Dermis blood vessel endothelial cell (primary cell): ENCODE measurements around the gene CHADL. TPM values are rescaled to one million over a fixed set of nuclear protein-coding genes. Genes with fewer than 3 reads are reported as not detected.
"Not testable (repeated sequence)": the region's sequence is repeated elsewhere in the genome, so short reads cannot be mapped to it uniquely, and the experiment has no call there.

Source experiments
- DNase-seq: peaks from one replicate; pipeline ENCODE4 v3.0.0; 2010
- total RNA-seq: library from RNA; depleted of rRNA; stranded (reverse); fragments of >200 nt; gene quantifications from 2 replicates; pipeline ENCODE4 v1.2.3, GENCODE V29; 2014

CHADL gene
- total RNA-seq, 1 donor from 2014 or later, result 2.0 TPM

DNA sequence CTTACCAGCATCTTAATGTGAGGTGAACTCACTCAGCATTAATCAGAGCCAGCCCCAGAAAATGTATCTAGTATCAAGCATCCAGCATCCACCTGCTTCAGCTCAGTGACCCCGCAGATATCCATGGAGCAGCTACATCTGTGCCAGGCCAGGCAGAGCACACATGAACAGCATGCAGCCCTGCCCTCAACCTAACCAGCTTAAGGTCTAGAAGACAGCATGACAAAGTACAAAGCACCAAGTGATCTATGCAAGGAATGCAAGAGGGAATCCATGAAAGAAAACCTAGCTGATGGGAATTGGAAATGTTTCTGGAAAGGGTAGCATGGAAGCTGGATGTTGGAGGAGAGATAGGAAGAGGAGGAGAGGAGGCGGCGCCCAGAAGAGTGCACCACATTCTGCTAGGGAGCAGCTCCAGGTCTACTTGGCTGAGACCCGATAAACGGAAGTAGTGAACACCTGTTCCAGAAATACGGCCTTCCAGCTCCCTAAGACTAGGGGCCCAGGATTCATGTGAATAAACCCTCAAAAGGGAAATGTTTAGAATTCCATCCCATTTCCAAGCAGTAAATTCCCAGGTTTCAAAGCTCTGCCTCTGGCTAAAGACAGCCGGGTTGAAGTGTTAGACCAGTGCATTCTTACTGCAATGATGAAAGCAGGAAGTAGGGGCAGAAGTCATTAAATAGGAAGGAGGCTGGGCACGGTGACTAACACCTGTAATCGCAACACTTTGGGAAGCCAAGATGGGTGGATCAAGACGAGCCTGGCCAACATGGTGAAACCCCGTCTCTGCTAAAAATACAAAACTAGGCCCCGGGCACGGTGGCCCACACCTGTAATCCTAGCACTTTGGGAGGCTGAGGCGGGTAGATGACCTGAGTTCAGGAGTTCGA, 59.1 kb downstream of the CHADL start:
- DNase-seq, result peak; percentile 93

DNA sequence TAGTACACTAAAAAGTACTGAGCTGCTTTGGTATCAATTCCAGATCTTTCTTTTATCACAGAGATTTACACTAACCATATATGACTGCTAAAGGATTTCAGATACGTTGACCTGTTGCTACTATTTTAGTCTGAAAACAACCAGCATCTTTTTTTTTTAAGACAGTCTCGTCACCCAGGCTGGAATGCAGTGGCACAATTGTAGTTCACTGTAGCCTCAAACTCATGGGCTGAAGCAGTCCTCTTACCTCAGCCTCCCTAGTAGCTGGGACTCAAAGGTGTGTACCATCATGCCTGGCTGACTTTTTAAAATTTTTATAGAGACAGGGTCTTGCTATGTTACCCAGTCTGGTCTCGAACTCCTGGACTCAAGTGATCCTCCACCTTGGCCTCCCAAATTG, 59.8 kb downstream of the CHADL start:
- DNase-seq, result no peak

DNA sequence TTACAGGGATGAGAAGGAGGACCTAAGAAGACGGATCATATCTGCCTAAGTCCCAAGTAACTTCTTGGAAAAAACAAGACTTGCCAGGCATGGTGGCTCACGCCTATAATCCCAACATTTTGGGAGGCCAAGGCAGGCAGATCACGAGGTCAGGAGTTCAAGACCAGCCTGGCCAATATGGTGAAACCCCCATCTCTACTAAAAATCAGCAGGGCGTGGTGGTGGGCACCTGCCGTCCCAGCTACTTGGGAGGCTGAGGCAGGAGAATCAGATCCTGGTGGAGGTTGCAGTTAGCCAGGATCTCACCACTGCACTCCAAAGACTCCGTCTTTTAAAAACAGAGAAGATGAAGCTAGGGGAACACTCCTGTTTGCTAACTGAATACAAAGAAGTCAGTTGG, 60.4 kb downstream of the CHADL start:
- DNase-seq, result not testable (repeated sequence)

Other genes starting within 250 kb of the CHADL start
- 42.5 and 66.4 TPM in 2 replicates for gene EP300, start 148.3 kb downstream of the CHADL start, total RNA-seq
- 27.8 and 33.2 TPM in 2 replicates for gene L3MBTL2, start 35.6 kb downstream of the CHADL start, total RNA-seq
- gene RANGAP1, start 45.3 kb upstream of the CHADL start, total RNA-seq, result 84.2 and 106 TPM in 2 replicates
- gene ZC3H7B, start 60.6 kb upstream of the CHADL start, total RNA-seq, result 68.4 and 102 TPM in 2 replicates
- 4.3 and 7.4 TPM in 2 replicates for gene TEF, start 141.0 kb upstream of the CHADL start, total RNA-seq
- gene TOB2, start 205.9 kb upstream of the CHADL start, total RNA-seq, result 18.0 and 25.7 TPM in 2 replicates
- 63.8 and 76.2 TPM in 2 replicates for gene PHF5A, start 227.8 kb upstream of the CHADL start, total RNA-seq
- 75.0 and 114 TPM in 2 replicates for gene ACO2, start 228.2 kb upstream of the CHADL start, total RNA-seq